GM19328 (cell line): ENCODE measurements around the gene C1D.
"Not testable (repeated sequence)": the region's sequence is repeated elsewhere in the genome, so short reads cannot be mapped to it uniquely, and the experiment has no call there.

Source experiments
- ATAC-seq: cut with Tn5 transposase; IDR thresholded peaks from one replicate; pipeline ENCODE4 v1.9.1; 2021; ENCODE audit warnings: mild to moderate bottlenecking, moderate library complexity; ENCODE audit not compliant: unreplicated experiment

C1D gene

DNA sequence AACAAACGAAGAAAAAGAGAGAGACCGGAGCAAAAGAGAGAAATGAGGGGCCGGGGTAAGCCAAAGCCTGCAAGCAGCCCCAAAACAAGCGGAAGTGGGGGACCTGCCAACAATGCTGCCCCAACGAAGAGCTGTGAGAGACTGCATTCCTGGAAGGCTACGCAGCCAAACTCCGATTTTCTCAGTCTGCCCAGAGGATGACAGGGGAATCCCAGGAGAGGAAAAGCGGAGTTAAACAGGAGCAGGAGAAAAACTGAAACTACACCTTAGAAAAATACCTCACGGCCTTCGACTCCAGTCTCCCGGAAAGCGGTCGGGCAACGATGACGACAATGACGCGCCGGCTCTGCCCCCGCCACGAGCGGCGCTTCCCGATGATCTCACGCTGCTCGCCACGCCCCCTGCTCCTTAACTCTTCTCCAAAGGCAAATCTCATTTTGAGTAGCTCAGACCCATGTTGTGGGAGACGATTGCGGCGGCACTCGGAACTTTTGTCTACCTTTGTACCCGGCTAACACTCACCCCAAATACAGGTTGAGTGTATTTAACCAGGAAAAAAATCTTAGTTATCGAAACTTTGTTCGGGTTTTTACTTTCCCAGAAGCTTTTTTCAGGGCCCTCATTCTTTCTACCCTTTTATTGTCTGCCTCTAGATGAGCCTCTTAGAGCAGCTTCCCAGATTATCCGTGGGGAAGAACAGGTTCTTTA is at the start of gene C1D:
Gene C1D, minus strand, starts transcription at position 325 of the 708 bp plus-strand sequence. CDS start 15,694 bp downstream, outside the sequence.
- peak; percentile 93 for ATAC-seq

GRCh38 chr2:68110102-68110501 is 47.3 kb upstream of the C1D start:
- peak; percentile 85 for ATAC-seq

- ATAC-seq: no peak
These were observed 45.3 kb upstream of the C1D start for GRCh38 chr2:68108120-68108519.

DNA sequence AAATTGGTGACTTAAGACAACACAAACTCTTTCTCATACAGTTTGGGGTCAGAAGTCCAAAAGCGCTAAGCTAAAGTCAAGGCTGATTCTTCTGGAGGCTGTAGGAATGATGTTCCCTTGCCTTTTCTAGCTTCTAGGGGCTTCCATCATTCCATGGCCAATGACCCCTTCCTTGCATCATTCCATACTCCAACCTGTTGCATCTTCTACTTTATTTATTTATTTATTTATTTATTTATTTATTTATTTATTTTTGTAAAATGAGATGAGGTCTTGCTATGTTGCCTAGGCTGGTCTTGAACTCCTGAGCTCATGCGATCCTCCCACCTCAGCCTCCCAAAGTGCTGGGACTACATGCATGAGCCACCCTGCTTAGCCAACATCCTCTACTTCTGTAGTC is 44.7 kb upstream of the C1D start:
- no peak for ATAC-seq

DNA sequence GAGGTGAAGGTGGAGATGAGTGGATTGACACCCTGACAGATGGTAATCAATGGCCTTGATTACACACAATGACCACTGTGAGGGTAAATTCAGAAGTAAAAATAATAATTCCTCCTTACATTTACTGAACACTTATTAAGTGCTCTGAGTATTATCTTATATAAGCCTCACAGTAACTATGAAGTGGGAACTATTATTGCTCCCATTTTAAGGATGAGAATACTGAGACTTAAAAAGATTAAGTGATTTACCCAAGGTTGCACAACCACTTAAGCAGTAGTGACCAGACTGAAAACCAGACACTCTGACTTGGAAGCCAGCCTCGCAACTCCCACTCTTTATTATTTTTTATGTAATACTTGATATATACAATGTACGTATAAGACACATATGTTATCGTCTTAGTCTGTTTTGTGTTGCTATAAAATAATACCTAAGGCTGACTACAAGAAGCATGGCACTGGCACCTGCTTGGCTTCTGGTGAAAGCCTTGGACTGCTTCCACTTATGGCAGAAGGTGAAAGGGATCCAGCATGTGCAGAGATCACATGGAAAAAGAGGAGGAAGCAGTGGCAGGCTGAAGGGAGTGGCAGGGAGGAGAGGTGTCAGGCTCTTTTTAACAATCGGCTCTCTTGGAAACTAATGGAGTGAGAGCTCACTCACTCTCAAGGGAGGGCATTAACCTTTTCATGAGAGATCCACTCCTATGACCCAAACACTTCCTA is 41.5 kb upstream of the C1D start:
- no peak for ATAC-seq

GRCh38 chr2:68103709-68104055 is 40.9 kb upstream of the C1D start:
- ATAC-seq: no peak

- ATAC-seq: no peak
These were observed 40.4 kb upstream of the C1D start for GRCh38 chr2:68103030-68103708.

GRCh38 chr2:68100189-68100588 is 37.4 kb upstream of the C1D start:
- no peak for ATAC-seq

DNA sequence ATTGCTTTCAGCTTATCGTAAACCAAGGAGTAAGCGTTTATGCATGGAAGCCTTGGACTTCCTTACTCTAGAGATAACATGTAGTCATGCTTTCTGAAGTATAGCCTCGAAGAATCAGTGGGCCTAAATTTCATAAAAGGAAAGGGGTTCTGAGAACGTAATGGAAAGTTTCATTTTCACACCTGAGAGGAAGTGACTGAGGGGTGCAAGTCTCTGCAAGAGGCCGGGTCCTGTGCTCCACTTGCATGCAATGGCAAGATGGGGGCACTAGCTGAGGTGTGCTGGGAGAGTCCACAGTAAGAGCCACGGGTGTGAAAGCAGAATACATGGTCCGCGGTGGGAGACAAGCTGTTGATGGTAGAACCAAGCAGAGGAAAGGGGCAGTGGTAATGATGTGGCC is 36.5 kb upstream of the C1D start:
- ATAC-seq: no peak

GRCh38 chr2:68098291-68098797 is 35.5 kb upstream of the C1D start:
- ATAC-seq: no peak

DNA sequence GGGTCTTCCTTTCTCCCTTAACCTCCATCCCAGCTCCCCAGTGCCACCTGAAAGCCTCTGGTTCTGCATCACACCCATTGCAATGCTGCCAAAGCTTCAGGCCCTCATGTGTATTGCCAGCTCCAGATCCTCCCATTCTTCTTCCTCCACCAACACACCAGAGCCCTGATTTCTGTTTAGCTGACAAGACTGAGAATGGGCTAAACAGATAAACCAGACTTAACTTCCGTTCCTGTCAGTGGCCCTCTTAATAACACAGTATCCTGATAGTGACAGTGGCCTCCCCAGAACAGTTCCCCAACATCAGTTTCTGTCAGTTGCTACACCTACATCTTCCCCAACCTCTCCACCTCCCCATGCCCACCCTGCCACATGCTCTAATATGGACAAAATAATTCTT is 31.3 kb upstream of the C1D start:
- no peak for ATAC-seq

GRCh38 chr2:68093634-68094033 is 30.8 kb upstream of the C1D start:
- ATAC-seq: no peak

DNA sequence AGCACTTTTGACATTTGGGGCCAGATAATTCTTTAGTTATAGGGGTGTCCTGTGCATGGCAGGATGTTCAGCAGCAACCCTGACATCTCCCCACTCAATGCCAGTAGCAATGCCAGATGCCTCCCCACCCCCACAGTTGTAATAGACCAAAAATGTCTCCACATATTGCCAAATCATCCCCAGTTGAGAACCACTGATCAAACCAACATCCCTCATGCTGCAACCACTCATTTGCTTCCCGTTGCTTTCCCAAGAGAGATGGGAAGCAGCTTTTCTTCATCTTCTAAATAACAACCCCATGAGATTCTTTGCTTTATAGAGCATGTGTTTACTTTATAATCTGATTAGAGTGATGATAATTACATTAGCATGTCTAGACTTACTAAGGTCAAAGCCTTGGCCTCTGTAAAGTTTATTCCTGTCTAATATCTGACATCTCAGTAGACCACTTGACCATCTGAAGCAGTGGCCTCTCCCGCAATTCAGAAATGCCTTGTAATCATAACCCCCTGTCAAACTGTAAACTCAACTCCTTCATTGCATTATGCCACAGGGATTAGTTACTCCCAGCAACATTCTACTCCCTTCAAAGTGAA is 28.7 kb upstream of the C1D start:
- no peak for ATAC-seq

DNA sequence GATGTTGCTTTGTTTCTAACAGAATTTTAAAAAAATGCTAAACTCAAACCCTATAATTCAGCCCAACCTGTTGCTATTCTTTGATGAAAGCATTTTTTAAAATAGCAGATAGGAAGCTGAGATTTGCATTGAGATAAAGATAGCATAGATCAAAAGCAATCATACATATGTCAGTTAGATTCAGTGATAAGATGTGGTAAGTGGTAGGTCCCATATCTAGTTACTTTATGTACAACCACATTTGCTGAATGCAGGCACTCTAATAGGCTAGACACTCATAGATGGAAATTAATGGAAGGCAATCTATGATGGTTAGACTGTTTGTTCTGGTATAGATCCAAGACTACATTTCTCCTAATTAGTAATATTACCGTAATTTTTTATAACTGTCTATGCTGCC is 27.2 kb upstream of the C1D start:
- ATAC-seq: no peak

GRCh38 chr2:68088940-68089339 is 26.1 kb upstream of the C1D start:
- no peak for ATAC-seq

DNA sequence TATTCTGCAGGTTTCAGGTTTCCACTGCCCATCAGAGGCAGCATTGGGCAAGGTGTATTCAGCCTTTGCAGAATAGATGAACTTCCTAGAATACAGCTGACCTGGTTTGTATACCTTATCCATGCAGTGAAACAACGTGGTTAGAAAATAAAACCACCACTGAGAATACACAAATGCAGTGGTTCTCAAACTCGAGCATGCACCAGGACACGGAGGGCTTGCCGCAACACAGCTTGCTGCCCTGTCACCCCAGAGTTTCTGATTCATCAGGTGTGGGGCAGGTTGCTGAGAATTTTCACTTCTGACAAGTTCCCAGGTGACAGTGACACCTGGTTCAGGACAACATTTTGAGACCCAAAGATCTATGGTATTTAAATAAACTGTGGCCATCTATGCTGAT is 23.4 kb upstream of the C1D start:
- no peak for ATAC-seq

- ATAC-seq: peak; percentile 64
These were observed 20.5 kb upstream of the C1D start for GRCh38 chr2:68083346-68083745.

- no peak for ATAC-seq
These were observed 11.2 kb upstream of the C1D start for GRCh38 chr2:68074050-68074449.

- ATAC-seq: not testable (repeated sequence)
These were observed 1.2 kb upstream of the C1D start for GRCh38 chr2:68063797-68064646.

DNA sequence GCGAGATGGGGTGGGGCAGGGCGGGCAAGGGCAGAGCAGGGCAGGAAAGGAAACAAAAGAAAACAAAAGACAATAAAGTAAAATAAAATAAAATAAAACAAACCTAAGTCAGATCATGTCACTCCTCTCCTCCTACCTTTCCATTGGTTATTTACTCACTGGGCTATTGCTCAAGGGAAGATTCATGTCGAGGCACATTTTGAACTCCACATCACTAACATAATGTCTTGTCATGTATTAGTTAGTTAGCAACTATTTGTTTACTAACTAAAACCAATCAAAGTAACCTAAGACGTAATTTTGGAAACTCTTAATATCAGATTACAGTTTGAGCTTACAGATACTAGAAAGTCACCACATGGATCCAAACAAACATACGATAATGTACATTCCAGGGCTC is 2.2 kb downstream of the C1D start:
- ATAC-seq: no peak
